ENCODE results near the gene KCNK10.

DNA sequence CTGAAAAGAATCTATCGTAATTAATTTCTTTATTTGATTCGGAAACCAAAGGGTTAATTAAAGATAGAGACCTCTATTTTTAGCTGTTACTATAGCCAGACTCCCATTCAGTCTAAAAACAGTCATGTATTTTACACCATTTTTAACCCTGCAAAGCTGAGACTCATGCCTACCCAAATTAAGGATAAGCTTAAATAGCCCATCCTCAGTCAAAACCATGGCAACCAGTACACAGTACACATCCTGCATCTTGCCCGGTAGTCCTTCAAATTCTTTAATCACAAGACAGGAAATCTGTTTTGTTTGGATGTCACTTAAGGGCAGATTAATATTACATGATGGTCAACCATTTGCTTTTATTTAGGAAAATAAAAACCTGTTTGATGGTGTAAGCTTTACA lies 25.5 kb upstream of the KCNK10 start:
- TF ChIP-seq, protein P1, sequence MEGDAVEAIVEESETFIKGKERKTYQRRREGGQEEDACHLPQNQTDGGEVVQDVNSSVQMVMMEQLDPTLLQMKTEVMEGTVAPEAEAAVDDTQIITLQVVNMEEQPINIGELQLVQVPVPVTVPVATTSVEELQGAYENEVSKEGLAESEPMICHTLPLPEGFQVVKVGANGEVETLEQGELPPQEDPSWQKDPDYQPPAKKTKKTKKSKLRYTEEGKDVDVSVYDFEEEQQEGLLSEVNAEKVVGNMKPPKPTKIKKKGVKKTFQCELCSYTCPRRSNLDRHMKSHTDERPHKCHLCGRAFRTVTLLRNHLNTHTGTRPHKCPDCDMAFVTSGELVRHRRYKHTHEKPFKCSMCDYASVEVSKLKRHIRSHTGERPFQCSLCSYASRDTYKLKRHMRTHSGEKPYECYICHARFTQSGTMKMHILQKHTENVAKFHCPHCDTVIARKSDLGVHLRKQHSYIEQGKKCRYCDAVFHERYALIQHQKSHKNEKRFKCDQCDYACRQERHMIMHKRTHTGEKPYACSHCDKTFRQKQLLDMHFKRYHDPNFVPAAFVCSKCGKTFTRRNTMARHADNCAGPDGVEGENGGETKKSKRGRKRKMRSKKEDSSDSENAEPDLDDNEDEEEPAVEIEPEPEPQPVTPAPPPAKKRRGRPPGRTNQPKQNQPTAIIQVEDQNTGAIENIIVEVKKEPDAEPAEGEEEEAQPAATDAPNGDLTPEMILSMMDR (conservative IDR thresholded peaks at IDR 0.05): no peak
- no peak for TF ChIP-seq ZFX (IDR thresholded peaks at IDR 0.05)
